Amniotic stem cell (primary cell): ENCODE measurements around the gene PRAMEF1.
"Not testable (repeated sequence)": the region's sequence is repeated elsewhere in the genome, so short reads cannot be mapped to it uniquely, and the experiment has no call there.

ENCODE experiments used
- DNase-seq: peaks from one replicate; lab custom pipeline; 2025; lab: John Stamatoyannopoulos, UW

Gene PRAMEF1

DNA sequence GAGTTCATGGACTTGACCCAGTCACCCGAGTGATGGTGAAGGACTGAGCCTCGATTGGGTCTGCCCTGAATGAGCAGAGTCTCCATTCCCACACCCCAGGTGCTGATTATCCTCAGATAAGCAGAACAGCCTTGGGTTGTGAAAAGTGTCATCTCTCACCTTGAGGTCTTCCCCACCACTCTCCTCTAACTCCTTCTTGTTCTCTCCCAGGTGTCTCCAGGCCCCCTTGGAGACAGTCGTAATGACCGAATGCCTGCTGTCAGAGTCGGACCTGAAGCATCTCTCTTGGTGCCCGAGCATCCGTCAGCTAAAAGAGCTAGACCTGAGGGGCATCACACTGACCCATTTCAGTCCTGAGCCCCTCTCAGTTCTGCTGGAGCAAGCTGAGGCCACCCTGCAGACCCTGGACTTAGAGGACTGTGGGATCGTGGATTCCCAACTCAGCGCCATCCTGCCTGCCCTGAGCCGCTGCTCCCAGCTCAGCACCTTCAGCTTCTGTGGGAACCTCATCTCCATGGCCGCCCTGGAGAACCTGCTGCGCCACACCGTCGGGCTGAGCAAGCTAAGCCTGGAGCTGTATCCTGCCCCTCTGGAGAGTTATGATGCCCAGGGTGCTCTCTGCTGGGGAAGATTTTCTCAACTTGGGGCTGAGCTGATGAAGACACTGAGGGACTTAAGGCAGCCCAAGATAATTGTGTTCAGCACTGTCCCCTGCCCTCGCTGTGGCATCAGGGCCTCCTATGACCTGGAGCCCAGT lies 14.2 kb upstream of the PRAMEF1 start:
- DNase-seq: no peak

DNA sequence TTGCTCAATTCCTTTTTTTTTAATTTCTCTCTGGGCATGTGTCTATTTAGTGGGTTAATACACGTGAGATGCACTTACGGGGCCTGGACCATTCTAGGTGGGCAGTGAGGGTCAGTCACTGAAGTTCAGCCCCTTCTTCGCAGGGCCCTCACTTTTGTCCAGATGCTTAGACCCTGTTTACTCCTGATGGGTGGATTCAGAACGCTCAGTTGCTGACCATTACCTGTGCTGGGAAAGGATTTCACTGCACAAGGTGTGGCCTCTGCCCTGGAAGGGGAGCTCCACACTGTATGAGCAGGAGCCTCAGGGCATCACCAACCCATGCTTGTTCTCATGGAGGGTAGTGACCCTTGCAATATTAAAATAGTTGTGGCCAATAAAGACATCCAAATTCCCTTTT lies 13.1 kb upstream of the PRAMEF1 start:
- DNase-seq: no peak

DNA sequence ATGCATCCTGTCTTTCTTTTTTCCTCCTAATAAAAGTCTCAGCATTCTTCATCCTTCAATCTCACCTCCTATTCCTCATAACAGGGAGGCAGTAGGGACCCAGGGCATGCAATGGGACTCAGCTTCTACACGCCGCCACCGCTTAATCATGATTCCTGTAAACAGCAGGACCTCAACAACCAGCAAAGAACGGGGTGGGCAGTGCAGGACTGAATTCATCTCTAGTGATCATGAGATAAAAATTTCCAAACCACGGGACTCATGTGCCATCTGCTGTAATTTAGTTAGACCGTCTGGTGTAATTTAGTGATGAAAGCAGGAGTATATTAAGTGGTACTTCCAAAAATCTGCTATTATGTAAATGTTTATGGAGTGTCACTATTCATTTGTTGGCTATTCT lies 12.3 kb upstream of the PRAMEF1 start:
- DNase-seq: no peak

- not testable (repeated sequence) for DNase-seq
Observed at GRCh38 chr1:12781488-12781887, 9.7 kb upstream of the PRAMEF1 start.

GRCh38 chr1:12783783-12784182 lies 7.4 kb upstream of the PRAMEF1 start:
- DNase-seq: not testable (repeated sequence)

DNA sequence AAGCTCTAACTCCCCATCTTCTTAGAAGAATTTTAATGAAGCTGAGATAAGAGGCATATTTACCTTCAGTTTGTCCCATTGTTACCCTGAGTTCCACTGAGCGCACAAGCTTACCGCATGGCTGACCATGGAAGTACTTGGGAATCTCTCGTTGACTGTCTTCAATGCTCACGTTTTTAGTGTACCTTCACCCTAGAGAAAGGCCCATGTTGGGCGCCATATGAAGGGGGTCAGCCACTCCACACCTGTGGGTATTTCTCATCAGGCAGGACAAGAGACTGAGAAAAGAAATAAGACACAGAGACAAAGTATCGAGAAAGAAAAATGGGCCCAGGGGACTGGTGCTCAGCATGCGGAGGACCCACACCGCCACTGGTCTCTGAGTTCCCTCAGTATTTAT lies 6.5 kb upstream of the PRAMEF1 start:
- DNase-seq: not testable (repeated sequence)

- no peak for DNase-seq
Observed at GRCh38 chr1:12798911-12799310, 7.7 kb downstream of the PRAMEF1 start.

GRCh38 chr1:12799730-12800129 lies 8.5 kb downstream of the PRAMEF1 start:
- no peak for DNase-seq

- DNase-seq: no peak
Observed at GRCh38 chr1:12809933-12810332, 18.7 kb downstream of the PRAMEF1 start.

DNA sequence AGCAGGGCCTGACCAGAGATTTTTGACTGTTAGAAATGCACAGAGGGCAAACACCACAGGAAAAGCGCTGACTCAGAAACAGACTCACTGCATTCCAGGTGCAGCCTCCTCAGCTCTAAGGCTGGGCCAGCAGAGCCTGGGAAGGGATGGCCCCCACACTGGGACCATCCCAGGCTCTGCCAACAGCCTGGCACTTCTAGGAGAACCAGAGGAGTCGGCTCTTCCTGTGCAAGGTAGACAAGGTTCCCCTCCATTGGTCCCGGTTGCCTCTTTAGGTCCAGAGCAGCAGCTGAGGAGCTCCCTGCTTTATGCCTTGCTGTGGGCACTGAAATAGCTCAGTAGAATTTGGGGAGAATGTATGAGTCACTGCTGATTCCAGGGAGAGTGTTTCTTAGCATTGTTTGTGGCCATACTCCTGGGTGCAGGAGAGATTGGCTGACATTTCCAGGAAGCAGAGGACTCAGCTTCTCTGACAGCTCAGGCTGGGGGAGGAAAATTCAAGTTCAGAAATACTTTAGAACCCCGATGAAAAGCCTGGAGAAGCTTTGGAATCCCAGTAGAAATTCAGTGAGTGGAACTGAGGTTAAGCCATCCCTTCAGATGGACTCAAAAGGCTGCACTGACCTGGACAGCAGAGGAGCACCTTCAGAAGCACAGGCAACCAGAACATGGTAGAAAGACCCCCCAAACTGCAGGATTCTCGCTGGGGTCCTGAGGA lies 19.7 kb downstream of the PRAMEF1 start:
- no peak for DNase-seq

DNA sequence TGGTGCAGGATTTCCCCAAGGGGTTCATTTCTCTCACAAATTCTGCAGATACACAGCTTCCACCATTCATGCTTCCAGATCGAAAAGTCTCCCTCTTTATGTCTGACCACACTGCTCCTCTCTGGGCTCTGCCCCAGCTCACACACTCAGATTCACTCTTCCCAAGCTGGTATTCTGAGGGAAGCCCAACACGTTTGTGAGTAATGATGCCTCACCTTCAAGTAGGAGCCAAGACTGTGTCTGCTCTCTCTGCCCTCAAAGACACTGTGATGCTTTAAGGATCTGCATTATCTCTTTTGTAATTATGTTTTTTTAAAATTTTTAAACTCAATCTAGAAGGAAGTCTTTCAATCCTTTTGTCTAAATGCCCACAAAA lies 20.2 kb downstream of the PRAMEF1 start:
- DNase-seq: no peak

- DNase-seq: not testable (repeated sequence)
Observed at GRCh38 chr1:12819061-12819460, 27.9 kb downstream of the PRAMEF1 start.

- DNase-seq: not testable (repeated sequence)
Observed at GRCh38 chr1:12831310-12831709, 40.1 kb downstream of the PRAMEF1 start, which contains the start of gene PRAMEF11. Gene PRAMEF11, minus strand, starts transcription at chr1:12831410. Its CDS starts 2,621 bp downstream, at chr1:12828789.

DNA sequence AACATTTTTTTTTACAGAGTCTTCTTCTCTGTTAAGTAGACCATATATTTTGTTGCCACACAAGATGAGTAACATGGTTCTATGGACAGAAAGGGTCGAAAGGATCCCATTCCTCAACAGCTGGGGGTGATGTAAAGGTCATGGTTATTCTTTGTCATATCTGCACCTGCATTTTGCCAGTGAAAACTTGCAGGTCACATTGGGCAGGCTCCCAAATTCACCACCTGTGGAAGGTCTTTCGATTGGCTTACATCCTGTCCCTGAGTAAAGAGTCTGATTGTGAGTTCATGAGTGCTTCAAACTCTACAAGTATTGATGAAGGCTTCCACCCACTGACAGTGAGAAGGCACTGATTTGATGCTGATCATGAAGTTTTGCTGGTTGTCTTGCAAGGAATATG lies 42.1 kb downstream of the PRAMEF1 start:
- not testable (repeated sequence) for DNase-seq
